Esophagus muscularis mucosa (tissue), 4 donors: ENCODE data around the gene TAS2R1. TPM values are rescaled to one million over a fixed set of nuclear protein-coding genes. Genes with fewer than 3 reads are reported as not detected.

Source experiments
- DNase-seq: peaks from one replicate; pipeline ENCODE4 v3.0.0-alpha.2; 2017; ENCODE audit errors: extremely low spot score
- H3K27ac ChIP-seq, 4 donors: fragments of 200-600 bp; sonication (generic); replicated peaks in 1 of 4; 1 replicate in 3 of 4; 2 replicates in 1 of 4; pipeline ENCODE4 v1.5.1; 2016 to 2019; ENCODE audit warnings: mild to moderate bottlenecking in 1 of 4
- H3K27me3 ChIP-seq, 4 donors: fragments of 200-600 bp; sonication (generic); one replicate each; pipeline versions ENCODE4 v1.5.1 to v1.6.0; 2016 to 2019
- H3K36me3 ChIP-seq, 4 donors: fragments of 200-600 bp; sonication (generic); one replicate each; pipeline ENCODE4 v1.5.1; 2016 to 2019
- H3K4me1 ChIP-seq, 4 donors: fragments of 200-600 bp; sonication (generic); one replicate each; pipeline ENCODE4 v1.5.1; 2016 to 2019
- H3K4me3 ChIP-seq, 4 donors: fragments of 200-600 bp; sonication (generic); 1 replicate in 2 of 4; 2 replicates in 2 of 4; pipeline ENCODE4 v1.5.1; 2016 to 2019; ENCODE audit warnings: mild to moderate bottlenecking in 4 of 4, moderate library complexity in 1 of 4
- H3K9me3 ChIP-seq, 4 donors: fragments of 200-600 bp; sonication (generic); 1 replicate in 3 of 4; 2 replicates in 1 of 4; pipeline ENCODE4 v1.5.1; 2016 to 2019
- CTCF ChIP-seq, 3 experiments: fragments of 200-600 bp in 2 of 3; fragments of 450-650 bp in 1 of 3; sonication (generic) in 2 of 3; IDR thresholded peaks; one replicate each; pipeline ENCODE4 v1.5.1; 2017 to 2019; ENCODE audit warnings: antibody characterized with exemption in 3 of 3, mild to moderate bottlenecking in 2 of 3, moderate library complexity in 1 of 3
- EP300 ChIP-seq: sonication (generic); formaldehyde crosslinking; IDR thresholded peaks from one replicate; pipeline ENCODE4 v1.6.1; 2017; ENCODE audit warnings: antibody characterized with exemption
- POLR2A ChIP-seq: fragments of 450-650 bp; IDR thresholded peaks from one replicate; pipeline ENCODE4 v1.6.1; 2017; ENCODE audit warnings: antibody characterized with exemption, moderate library complexity, mild to moderate bottlenecking, low read depth
- POLR2AphosphoS5 ChIP-seq, 2 donors: sonication (generic); formaldehyde crosslinking; IDR thresholded peaks; one replicate each; pipeline ENCODE4 v1.6.1; 2017; ENCODE audit warnings: antibody characterized with exemption in 2 of 2
- WGBS: methylation state at CpG from one replicate; pipeline ENCODE4 v1.1.5; 2018; 5-methylcytosine and 5-hydroxymethylcytosine counted together
- intact Hi-C: fragments of 100-400 bp; cut with DNase I; formaldehyde crosslinking; loops from one replicate; pipeline ENCODE4 v1.15.1; 2023
- total RNA-seq, 4 donors: library from RNA; depleted of rRNA; stranded (reverse); fragments of >200 nt; gene quantifications; one replicate each; pipeline versions ENCODE4 v1.1.0 to v1.2.1, GENCODE V29; 2016

The TAS2R1 gene
- total RNA-seq, 4 donors from 2014 or later, result not detected

- Histone ChIP-seq H3K27ac (no peak overlapping the region), H3K4me3 (no peak overlapping the region), H3K36me3 (no peaks in the 10 kb centered on the region), H3K4me1 (peaks cover 4 to 13% (median 9%) of the 10 kb centered on the region in 4 donors), H3K27me3 (no peaks in the 10 kb centered on the region), H3K9me3 (no peaks in the 10 kb centered on the region)
- intact Hi-C loops, result no loop called here
- TF ChIP-seq EP300 (no peak), CTCF (IDR thresholded peaks at IDR 0.05) (no peak), POLR2AphosphoS5 (IDR thresholded peaks at IDR 0.05) (no peak), POLR2A (no peak)
- WGBS, result 87% methylated on average over 2 of the region's 2 CpGs
- DNase-seq, result no peak
Observed at GRCh38 chr5:9658706-9659105, 28.6 kb upstream of the TAS2R1 start.

GRCh38 chr5:9657819-9658218 lies 27.7 kb upstream of the TAS2R1 start:
- no peaks in the 10 kb centered on the region for H3K36me3 ChIP-seq
- 55% methylated on average over 1 of the region's 1 CpG for WGBS
- no peak overlapping the region for H3K27ac ChIP-seq
- intact Hi-C loops, result no loop called here
- no peaks in the 10 kb centered on the region for H3K9me3 ChIP-seq
- no peak overlapping the region for H3K4me3 ChIP-seq
- no peak for DNase-seq
- TF ChIP-seq EP300 (no peak), CTCF (IDR thresholded peaks at IDR 0.05) (no peak), POLR2A (no peak), POLR2AphosphoS5 (IDR thresholded peaks at IDR 0.05) (no peak)
- peaks cover 5 to 17% (median 11%) of the 10 kb centered on the region in 4 donors for H3K4me1 ChIP-seq
- no peaks in the 10 kb centered on the region for H3K27me3 ChIP-seq

- no peak overlapping the region for H3K27ac ChIP-seq
- H3K36me3 ChIP-seq, result no peaks in the 10 kb centered on the region
- H3K27me3 ChIP-seq, result no peaks in the 10 kb centered on the region
- peaks cover 5 to 17% (median 11%) of the 10 kb centered on the region in 4 donors for H3K4me1 ChIP-seq
- WGBS, result 80% methylated on average over 1 of the region's 1 CpG
- no peak overlapping the region for H3K4me3 ChIP-seq
- no peak for DNase-seq
- no peaks in the 10 kb centered on the region for H3K9me3 ChIP-seq
- TF ChIP-seq EP300 (no peak), CTCF (IDR thresholded peaks at IDR 0.05) (no peak), POLR2A (no peak), POLR2AphosphoS5 (IDR thresholded peaks at IDR 0.05) (no peak)
- intact Hi-C loops, result no loop called here
Observed at GRCh38 chr5:9655641-9656040, 25.5 kb upstream of the TAS2R1 start.

- Histone ChIP-seq H3K27ac (no peak overlapping the region), H3K36me3 (no peaks in the 10 kb centered on the region), H3K4me1 (peaks cover 5 to 17% (median 11%) of the 10 kb centered on the region in 4 donors), H3K9me3 (no peaks in the 10 kb centered on the region), H3K4me3 (no peak overlapping the region), H3K27me3 (no peaks in the 10 kb centered on the region)
- intact Hi-C loops, result no loop called here
- no peak for DNase-seq
- TF ChIP-seq CTCF (IDR thresholded peaks at IDR 0.05) (no peak), POLR2AphosphoS5 (IDR thresholded peaks at IDR 0.05) (no peak), EP300 (no peak), POLR2A (no peak)
Observed at GRCh38 chr5:9654886-9655285, 24.7 kb upstream of the TAS2R1 start.

GRCh38 chr5:9653811-9654210 lies 23.7 kb upstream of the TAS2R1 start:
- peak overlapping the region in 1 of 4 donors; percentile 1 for H3K27ac ChIP-seq
- H3K27me3 ChIP-seq, result no peaks in the 10 kb centered on the region
- H3K36me3 ChIP-seq, result no peaks in the 10 kb centered on the region
- 28% methylated on average over 2 of the region's 2 CpGs for WGBS
- TF ChIP-seq EP300, result no peak
- TF ChIP-seq POLR2A, result no peak
- no peak for TF ChIP-seq POLR2AphosphoS5 (IDR thresholded peaks at IDR 0.05)
- no peak for TF ChIP-seq CTCF (IDR thresholded peaks at IDR 0.05)
- no peaks in the 10 kb centered on the region for H3K9me3 ChIP-seq
- H3K4me3 ChIP-seq, result no peak overlapping the region
- intact Hi-C loops, result no loop called here
- DNase-seq, result no peak
- peaks cover 5 to 17% (median 11%) of the 10 kb centered on the region in 4 donors for H3K4me1 ChIP-seq
